HG03439 (cell line): ENCODE data around the gene KLK3.

Source experiments
- ATAC-seq: cut with Tn5 transposase; IDR thresholded peaks from one replicate; pipeline ENCODE4 v1.9.1; 2021; ENCODE audit warnings: mild to moderate bottlenecking, moderate library complexity; ENCODE audit not compliant: unreplicated experiment

Gene KLK3

DNA sequence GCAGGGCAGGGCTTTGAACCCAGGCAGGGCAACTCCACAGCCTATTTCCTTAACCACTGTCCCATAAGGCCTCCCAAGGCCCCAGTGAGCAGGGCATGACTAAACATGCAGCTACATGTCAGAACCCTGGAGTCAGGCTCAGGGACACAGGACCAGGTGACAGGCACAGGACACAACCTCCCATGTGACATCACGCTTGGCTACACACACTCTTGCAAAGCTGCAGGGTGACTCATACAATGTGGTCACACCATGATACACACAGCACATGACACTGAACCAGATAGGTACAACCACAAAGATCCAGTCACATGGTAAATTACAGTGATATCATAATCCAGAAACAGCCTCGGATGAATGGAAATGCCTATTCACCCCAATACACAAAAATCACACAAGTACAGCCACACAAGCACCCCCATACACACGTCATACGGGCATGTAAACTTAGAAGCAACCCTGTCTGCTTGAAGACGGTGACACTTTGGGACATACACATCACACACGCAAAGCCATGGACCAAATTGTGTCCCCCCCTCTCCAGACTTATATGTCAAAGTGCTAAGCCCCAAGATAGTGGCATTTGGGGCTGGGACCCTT, 42.0 kb downstream of the KLK3 start:
- ATAC-seq, result peak; percentile 86

DNA sequence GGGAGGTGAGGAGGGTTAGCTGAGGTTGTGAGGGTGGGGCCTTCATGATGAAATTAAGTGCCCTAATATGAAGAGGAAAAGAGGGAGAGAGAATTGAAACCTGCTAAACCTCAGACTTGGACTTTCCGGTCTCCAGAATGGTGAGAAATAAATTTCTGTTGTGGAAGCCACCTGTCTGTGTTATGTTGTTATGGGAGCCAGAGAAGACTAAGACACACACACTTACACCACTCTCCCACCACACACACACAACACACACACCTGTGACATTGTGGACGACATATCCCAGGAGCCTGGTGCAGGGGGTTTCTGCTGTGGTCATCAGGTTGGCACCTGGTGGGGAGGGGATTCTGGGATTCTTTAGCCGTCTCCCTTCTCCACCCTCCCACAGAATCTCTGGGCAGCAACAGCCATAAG, 42.5 kb downstream of the KLK3 start:
- ATAC-seq, result peak; percentile 17

DNA sequence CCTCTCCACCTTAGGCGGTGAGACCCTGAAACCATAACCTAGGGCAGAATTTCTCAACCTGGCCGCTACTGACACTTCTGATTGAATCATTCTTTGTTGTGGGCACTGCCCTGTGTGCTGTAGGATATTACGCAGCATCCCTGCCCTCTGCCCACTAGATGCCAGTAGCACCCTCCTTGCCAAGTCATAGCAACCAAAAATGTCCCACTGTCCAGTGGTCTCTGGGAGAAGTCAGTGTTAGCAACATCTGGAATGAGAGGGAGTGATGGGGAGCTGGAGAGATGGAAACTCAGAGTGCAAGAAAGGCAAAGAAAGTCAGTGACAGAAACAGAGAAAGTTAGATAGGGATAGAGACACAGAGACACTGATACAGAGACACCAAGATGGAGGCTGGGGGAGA, 42.9 kb downstream of the KLK3 start:
- no peak for ATAC-seq

DNA sequence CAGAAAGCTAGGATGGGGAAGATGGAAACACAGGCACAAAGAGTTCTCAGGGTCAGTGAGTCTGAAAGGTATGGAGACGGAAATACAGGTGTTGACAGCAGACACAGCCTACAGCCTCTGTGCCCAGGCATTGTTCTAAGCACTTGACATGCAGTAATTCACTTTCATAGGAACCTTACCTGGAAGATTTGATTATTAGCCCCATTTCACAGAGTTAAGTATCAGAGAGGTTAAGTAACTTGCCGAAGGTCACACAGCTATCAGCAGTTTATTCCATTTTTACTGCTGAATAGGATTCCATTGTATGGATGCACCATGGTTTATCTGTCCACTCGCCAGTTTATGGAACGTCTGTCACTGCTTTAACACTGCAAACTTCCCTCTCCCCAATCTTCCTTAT, 43.3 kb downstream of the KLK3 start:
- ATAC-seq, result no peak

DNA sequence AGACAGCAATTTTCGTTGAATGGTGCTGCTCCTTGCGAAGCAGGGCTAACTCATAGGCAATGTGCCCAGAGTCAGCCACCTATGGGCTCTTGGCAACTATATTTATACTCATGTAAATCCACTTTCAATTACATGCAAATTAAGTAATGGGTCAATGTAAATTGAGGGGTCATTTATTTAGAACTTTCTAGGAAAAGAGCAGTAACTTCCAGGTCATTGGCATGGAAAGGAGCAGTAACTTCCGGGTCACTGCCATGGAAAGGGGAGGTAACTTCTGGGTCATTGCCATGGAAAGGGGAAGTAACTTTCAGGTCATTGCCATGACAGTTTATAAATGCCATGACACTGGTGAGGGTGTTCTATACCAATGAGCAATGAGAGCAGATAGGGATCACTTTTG, 44.9 kb downstream of the KLK3 start:
- no peak for ATAC-seq

DNA sequence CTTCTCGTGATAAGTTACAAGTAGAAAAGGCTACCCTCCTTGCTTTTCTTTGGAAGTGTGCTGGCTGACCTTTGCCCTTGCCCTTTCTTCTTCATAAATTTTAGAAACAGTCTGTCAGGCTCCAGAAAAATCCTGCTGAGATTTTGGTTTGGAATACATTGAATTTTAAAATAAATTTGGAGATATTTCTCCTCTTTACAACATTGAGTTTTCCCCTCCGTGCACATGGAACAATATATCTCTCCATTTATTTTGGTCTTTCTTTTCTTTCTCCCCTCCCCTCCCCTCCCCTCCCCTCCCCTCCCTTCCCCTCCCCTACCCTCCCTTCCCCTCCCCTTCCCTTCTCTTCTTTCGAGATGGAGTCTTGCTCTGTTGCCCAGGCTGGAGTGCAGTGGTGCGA, 47.9 kb downstream of the KLK3 start:
- no peak for ATAC-seq

DNA sequence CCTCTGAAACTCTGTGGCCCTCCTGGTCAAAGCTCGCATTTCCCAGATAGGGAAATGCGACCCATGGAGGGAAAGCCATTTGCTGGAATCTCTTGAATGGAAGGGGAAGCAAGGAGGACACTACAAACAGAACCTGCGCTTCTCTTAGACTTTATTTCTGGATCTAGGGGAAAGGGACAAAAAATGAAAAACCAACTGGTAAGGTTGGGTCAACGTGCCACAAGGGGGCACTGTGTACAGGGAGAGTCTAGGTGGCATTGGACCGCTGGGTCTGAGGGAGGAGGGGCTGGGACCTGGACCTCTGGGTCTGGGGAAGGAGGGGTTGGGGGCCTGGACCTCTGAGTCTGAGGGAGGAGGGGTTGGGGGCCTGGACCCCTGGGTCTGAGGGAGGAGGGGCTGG, 51.5 kb downstream of the KLK3 start:
- no peak for ATAC-seq

DNA sequence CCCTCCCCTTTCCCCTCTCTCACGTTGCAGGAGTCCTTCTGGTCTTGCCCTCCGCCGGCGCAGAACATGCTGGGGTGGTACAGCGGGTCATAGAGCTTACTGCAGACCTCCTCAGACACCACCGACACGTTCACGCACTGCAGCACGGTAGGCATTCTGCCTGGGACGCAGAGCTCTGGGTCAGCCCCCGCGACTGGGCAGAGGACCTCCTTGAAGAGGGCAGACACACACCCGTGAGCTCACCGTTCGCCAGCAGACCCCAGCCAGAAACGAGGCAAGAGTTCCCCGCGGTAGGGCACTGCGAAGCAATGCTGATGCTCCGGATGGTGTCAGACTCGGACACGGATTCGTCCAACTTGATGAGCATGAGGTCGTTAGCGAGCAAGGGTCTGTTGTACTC, 53.6 kb downstream of the KLK3 start:
- no peak for ATAC-seq

DNA sequence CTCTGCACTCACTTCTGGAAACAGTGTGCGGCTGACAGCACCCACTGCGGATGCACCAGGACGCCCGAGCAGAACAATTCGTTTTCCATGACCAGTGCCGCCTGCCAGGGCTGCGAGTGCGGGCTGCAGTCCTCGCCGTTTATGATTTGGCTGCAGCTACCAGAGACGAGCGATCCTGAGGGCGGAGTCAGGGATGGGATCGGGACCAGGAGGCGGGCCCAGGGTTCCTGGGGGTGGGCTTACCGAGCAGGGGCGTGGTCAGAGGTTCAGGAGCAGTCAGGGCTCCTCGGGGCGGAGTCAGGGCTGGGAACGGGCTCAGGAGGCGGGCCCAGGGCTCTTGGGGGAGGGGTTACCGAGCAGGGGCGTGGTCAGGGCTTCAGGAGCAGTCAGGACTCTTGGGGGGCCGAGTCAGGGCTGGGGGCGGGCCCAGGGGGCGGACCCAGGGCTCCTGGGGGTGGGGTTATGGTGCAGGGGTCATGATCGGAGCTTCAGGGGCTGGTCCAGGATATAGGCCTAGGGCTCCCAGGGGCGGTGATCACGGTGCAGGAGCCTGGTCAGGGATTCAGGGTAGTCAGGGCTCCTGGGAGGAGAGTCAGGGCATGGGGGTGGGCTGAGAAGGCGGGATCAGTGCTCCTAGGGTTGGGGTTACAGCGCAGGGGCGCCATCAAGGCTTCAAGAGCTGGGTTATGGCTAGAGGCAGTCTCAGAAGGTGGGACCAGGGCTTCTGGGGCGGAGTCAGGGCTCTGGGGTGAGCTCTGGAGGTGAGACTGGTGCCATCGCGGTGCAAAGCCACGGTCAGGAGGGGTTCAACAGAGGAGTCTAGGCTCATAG, 54.7 kb downstream of the KLK3 start:
- ATAC-seq, result no peak
